PFSK-1 (cell line): ENCODE results near the gene AKAP8L.
A peak's percentile ranks its signal among the peaks of the same experiment; 100 is the strongest.

Experiments used
- FOXP2 ChIP-seq: optimal IDR thresholded peaks from 2 replicates; pipeline ENCODE3; 2011; ENCODE audit warnings: borderline replicate concordance, control low read depth, inconsistent platforms; ENCODE audit not compliant: insufficient read depth; ENCODE audit errors: extremely low read length, extremely low read depth
- POLR2AphosphoS5 ChIP-seq: IDR thresholded peaks from 2 replicates; pipeline ENCODE4 v1.6.1; 2012; ENCODE audit warnings: low read depth, mild to moderate bottlenecking, control low read depth, low read length, moderate library complexity
- SIN3A ChIP-seq: IDR thresholded peaks from 2 replicates; pipeline ENCODE4 v1.6.1; 2012; ENCODE audit warnings: mild to moderate bottlenecking, low read length, moderate library complexity, borderline replicate concordance; ENCODE audit not compliant: insufficient read depth
- TAF1 ChIP-seq: IDR thresholded peaks from 2 replicates; pipeline ENCODE4 v1.6.1; 2012; ENCODE audit warnings: low read length, control low read depth, borderline replicate concordance; ENCODE audit not compliant: insufficient read depth
- TF ChIP-seq, protein P1 (sequence below), 2 experiments: IDR thresholded peaks; 2 replicates each; pipeline versions ENCODE4 v1.6.1 to v1.8.0; 2011 to 2012; ENCODE audit warnings: low read depth in 2 of 2, low read length in 2 of 2, control low read depth in 1 of 2, inconsistent platforms in 1 of 2, mild to moderate bottlenecking in 1 of 2, moderate library complexity in 1 of 2; ENCODE audit not compliant: insufficient read depth in 1 of 2

AKAP8L gene

DNA sequence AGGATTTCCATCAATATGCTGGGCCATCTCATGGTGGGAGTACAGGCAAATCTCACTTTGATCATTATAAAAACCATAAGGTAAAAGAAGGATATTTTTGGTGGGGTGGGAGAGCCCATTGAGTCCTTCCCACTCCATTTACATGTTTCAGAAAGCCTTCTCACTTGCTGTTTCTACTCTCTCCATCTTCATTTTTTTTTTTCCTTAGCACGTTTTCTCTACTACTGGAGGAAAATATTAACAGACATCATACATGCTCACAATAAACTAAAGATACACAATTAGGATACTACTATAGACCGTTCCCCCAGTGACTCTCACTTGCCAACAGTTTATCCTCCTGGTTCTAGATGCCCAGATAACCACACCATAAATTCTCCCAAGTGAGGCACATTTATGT lies 37.4 kb downstream of the AKAP8L start:
- no peak for TF ChIP-seq SIN3A
- TF ChIP-seq POLR2AphosphoS5: no peak
- no peak for TF ChIP-seq TAF1
- TF ChIP-seq, protein P1, sequence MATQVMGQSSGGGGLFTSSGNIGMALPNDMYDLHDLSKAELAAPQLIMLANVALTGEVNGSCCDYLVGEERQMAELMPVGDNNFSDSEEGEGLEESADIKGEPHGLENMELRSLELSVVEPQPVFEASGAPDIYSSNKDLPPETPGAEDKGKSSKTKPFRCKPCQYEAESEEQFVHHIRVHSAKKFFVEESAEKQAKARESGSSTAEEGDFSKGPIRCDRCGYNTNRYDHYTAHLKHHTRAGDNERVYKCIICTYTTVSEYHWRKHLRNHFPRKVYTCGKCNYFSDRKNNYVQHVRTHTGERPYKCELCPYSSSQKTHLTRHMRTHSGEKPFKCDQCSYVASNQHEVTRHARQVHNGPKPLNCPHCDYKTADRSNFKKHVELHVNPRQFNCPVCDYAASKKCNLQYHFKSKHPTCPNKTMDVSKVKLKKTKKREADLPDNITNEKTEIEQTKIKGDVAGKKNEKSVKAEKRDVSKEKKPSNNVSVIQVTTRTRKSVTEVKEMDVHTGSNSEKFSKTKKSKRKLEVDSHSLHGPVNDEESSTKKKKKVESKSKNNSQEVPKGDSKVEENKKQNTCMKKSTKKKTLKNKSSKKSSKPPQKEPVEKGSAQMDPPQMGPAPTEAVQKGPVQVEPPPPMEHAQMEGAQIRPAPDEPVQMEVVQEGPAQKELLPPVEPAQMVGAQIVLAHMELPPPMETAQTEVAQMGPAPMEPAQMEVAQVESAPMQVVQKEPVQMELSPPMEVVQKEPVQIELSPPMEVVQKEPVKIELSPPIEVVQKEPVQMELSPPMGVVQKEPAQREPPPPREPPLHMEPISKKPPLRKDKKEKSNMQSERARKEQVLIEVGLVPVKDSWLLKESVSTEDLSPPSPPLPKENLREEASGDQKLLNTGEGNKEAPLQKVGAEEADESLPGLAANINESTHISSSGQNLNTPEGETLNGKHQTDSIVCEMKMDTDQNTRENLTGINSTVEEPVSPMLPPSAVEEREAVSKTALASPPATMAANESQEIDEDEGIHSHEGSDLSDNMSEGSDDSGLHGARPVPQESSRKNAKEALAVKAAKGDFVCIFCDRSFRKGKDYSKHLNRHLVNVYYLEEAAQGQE (IDR thresholded peaks at IDR 0.05; ENCODE audit: insufficient read depth in 1 of 2, low read depth in 2 of 2, low read length in 2 of 2): no peak
- TF ChIP-seq FOXP2: no peak

DNA sequence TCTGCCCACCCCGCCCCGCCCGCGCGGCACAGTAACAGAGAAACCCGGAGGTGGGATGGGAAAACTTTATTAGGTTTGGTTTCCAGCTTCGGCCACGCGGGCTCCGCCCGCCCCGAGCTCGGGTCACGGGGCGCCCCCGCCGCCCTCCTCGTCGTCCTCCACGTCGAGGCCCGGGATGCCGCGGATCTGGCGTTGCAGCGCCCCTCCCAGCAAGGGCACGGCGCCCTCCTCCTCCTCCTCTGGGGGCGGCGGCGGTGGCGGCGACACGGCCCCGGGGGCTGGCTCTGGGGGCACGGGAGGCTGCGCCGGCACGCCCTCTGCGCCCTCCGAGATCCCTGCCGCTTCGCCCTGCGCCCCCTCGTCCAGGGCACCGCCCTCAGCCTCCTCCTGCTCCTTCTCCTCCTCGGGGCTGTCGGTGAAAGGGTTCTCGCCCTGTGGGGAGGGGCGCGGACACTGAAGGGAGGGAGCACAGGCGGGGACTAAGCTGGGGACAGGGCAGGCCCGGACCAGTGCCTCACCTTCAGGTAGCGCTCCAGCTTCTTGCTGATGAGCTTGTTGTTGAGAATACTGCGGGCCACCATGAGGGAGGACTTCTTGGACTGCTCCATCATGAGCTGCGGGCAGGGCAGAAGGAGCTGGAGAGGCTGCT lies 38.7 kb downstream of the AKAP8L start:
- TF ChIP-seq TAF1 (no peak), SIN3A (peak; percentile 50; the same call in 1 of the 2 replicates)

DNA sequence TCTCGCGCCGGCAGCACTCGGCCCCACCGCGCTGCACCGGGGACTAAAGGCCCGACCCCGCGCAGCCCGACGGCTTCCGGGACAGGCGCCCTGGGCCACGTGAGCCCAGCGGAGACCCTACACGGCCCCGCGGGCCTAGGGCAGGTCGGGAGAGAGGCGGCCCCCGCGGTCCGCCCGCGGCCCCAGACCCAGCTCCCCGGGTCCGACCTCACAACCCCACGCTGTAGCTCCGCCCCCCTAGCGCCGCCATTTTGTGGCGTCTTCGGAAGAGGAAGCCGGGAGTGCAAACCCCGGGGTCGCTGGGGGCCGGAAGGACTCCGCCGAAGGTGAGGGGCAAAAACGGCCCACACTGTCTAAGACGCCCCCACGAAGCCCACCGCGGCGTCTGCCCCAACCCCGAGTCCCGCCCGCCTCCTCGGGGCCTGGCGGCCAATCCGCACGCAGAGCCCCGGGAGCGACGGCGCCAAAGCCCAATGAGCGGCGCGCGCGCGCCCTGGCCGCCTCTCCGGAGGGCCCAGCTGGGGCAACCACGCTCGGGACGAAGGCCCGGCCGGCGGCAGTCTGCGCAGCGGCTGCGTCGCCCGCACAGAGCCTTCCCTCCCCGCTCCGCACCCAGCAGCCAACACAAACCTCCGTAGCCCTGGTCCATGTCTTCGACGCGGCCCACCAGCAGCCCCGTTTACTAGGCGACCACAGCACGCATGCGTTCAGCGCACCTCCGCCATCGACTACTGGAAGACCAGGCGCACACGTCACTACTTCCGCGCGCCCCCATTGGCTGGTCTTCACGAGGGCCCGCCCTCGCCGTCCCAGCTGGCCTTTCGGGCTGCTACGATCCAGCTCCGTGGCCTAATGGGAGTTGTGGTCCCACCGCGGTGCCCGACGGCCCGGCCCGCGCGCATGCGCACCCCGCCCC lies 39.4 kb downstream of the AKAP8L start, which contains the start of gene AKAP8:
Gene AKAP8, minus strand, starts transcription at position 705 of the 916 bp plus-strand sequence. Its CDS starts 56 bp downstream, at position 649.
- peak; percentile 79; the same call in 1 of the 2 replicates for TF ChIP-seq SIN3A
- TF ChIP-seq TAF1: no peak
- peak; percentile 87 for TF ChIP-seq FOXP2
- TF ChIP-seq POLR2AphosphoS5: peak; percentile 77
- TF ChIP-seq, protein P1 (IDR thresholded peaks at IDR 0.05; ENCODE audit: insufficient read depth in 1 of 2, low read depth in 2 of 2, low read length in 2 of 2): no peak

DNA sequence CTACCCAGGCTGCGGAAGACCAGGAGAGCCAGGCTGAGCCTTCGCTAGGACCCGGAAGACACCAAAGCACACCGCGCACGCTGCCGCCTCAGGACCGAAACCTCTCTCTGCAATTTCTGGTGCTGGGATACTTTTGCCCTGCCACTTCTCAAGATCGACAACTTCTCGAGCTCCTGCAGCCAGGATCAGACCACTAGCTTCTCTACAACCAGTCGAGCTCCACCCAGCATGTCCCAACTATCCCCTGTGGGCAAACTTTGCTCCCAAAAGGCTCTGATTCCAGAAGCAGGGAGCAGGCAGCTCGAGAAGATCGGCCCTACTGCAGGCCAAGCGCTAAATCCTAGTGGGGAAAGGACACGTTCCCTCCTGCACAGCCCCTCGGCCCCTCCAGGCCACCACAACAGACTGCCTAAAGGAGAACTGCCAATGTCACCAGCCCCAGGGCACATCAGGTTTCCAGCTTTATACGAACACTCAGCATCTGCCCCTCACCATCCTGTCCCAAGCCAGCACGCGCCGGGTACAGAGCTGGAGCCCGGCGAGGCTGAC lies 40.2 kb downstream of the AKAP8L start:
- TF ChIP-seq FOXP2 (no peak), TAF1 (no peak), SIN3A (peak; percentile 65; the same call in 1 of the 2 replicates), POLR2AphosphoS5 (no peak)
- TF ChIP-seq, protein P1 (IDR thresholded peaks at IDR 0.05; ENCODE audit: insufficient read depth in 1 of 2, low read depth in 2 of 2, low read length in 2 of 2): no peak

DNA sequence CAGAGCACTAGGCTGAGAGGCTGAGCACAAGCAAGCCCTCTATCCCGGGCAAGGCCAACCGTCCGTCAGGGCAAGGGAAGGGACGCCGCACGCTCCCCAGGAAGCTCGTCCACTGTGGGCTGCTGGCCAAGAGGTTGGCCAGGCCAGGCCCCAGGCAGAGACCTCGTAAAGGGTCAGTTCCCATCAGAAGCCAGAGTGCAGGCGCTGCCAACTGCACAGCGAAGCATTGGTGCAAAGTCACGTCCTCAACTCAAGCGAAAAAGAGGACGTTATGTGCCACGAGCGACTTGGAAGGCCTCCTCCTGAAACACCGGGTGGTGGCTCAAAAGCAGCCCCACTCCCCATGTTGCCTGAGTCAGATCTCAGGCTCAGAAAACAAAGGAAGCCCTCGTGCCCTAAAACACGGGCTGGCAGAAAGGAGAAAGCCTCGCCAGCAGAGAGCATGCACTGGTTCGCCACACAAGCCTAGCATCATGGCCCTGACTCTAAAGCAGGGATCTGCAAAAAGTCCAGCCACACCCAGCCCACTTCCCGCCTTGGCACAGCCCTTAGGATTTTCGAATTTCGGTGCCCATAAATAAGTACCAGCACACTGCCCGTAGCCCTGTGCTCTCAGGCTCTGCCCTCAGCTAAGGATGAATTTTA lies 43.9 kb downstream of the AKAP8L start:
- TF ChIP-seq FOXP2: no peak
- TF ChIP-seq SIN3A: no peak
- TF ChIP-seq TAF1: no peak
- no peak for TF ChIP-seq POLR2AphosphoS5
- TF ChIP-seq, protein P1 (IDR thresholded peaks at IDR 0.05; ENCODE audit: insufficient read depth in 1 of 2, low read depth in 2 of 2, low read length in 2 of 2): no peak
